ENCODE data around the gene ABHD6. TPM values are rescaled to one million over a fixed set of nuclear protein-coding genes. Genes with fewer than 3 reads are reported as not detected.
A peak's percentile ranks its signal among the peaks of the same experiment; 100 is the strongest.
"Not testable (repeated sequence)": the region's sequence is repeated elsewhere in the genome, so short reads cannot be mapped to it uniquely, and the experiment has no call there.

The ABHD6 gene
- total RNA-seq, 4 donors from 2014 or later: 35.6 to 39.8 (median 38.2) TPM

- Histone ChIP-seq H3K4me3 (no peak overlapping the region), H3K27ac (peak overlapping the region; percentile 14), H3K36me3 (no peaks in the 10 kb centered on the region), H3K27me3 (no peaks in the 10 kb centered on the region), H3K4me1 (peaks cover 17% of the 10 kb centered on the region), H3K9me3 (no peaks in the 10 kb centered on the region)
- TF ChIP-seq POLR2AphosphoS5 (IDR thresholded peaks at IDR 0.05): no peak
- no peak for TF ChIP-seq POLR2A (IDR thresholded peaks at IDR 0.05)
- no peak for TF ChIP-seq EP300 (IDR thresholded peaks at IDR 0.05)
- no peak for TF ChIP-seq CTCF (IDR thresholded peaks at IDR 0.05)
- DNase-seq (ENCODE audit: low spot score in 2 of 2): no peak
- 77% methylated on average over 8 of the region's 8 CpGs for WGBS
Measured at GRCh38 chr3:58198362-58198761, 39.2 kb upstream of the ABHD6 start.

- TF ChIP-seq CTCF (IDR thresholded peaks at IDR 0.05) (no peak), POLR2A (IDR thresholded peaks at IDR 0.05) (no peak), POLR2AphosphoS5 (IDR thresholded peaks at IDR 0.05) (no peak), EP300 (IDR thresholded peaks at IDR 0.05) (no peak)
- no peaks in the 10 kb centered on the region for H3K9me3 ChIP-seq
- H3K36me3 ChIP-seq: no peaks in the 10 kb centered on the region
Measured at GRCh38 chr3:58198804-58199203, 38.8 kb upstream of the ABHD6 start.

GRCh38 chr3:58200121-58200709, 37.4 kb upstream of the ABHD6 start:
- no peak overlapping the region for H3K4me3 ChIP-seq
- H3K36me3 ChIP-seq: no peaks in the 10 kb centered on the region
- TF ChIP-seq CTCF (IDR thresholded peaks at IDR 0.05): no peak
- TF ChIP-seq EP300 (IDR thresholded peaks at IDR 0.05): no peak
- no peak for TF ChIP-seq POLR2AphosphoS5 (IDR thresholded peaks at IDR 0.05)
- TF ChIP-seq POLR2A (IDR thresholded peaks at IDR 0.05): no peak
- DNase-seq (ENCODE audit: low spot score in 2 of 2): no peak
- peaks cover 17% of the 10 kb centered on the region for H3K4me1 ChIP-seq
- H3K27ac ChIP-seq: no peak overlapping the region
- H3K9me3 ChIP-seq: no peaks in the 10 kb centered on the region
- H3K27me3 ChIP-seq: no peaks in the 10 kb centered on the region

More at GRCh38 chr3:58198804-58199203, 38.8 kb upstream of the ABHD6 start:
- Histone ChIP-seq H3K27ac (no peak overlapping the region), H3K4me3 (no peak overlapping the region), H3K4me1 (peaks cover 17% of the 10 kb centered on the region), H3K27me3 (no peaks in the 10 kb centered on the region)
- no peak for DNase-seq (ENCODE audit: low spot score in 2 of 2)

- H3K27ac ChIP-seq: no peak overlapping the region
- H3K9me3 ChIP-seq: no peaks in the 10 kb centered on the region
- 56% methylated on average over 11 of the region's 11 CpGs for WGBS
- no peaks in the 10 kb centered on the region for H3K27me3 ChIP-seq
- H3K36me3 ChIP-seq: no peaks in the 10 kb centered on the region
- no peak for DNase-seq (ENCODE audit: low spot score in 2 of 2)
- no peak overlapping the region for H3K4me3 ChIP-seq
- TF ChIP-seq EP300 (IDR thresholded peaks at IDR 0.05): no peak
- TF ChIP-seq POLR2A (IDR thresholded peaks at IDR 0.05): no peak
- no peak for TF ChIP-seq POLR2AphosphoS5 (IDR thresholded peaks at IDR 0.05)
- TF ChIP-seq CTCF (IDR thresholded peaks at IDR 0.05): no peak
- H3K4me1 ChIP-seq: peaks cover 17% of the 10 kb centered on the region
Measured at GRCh38 chr3:58200846-58201355, 36.7 kb upstream of the ABHD6 start.

- peaks cover 18% of the 10 kb centered on the region for H3K4me1 ChIP-seq
- WGBS: 56% methylated on average over 3 of the region's 3 CpGs
- H3K27ac ChIP-seq: not testable (repeated sequence)
Measured at GRCh38 chr3:58201451-58201850, 36.1 kb upstream of the ABHD6 start.

GRCh38 chr3:58202917-58203360, 34.7 kb upstream of the ABHD6 start:
- Histone ChIP-seq H3K27me3 (no peaks in the 10 kb centered on the region), H3K4me1 (peaks cover 19% of the 10 kb centered on the region), H3K27ac (no peak overlapping the region), H3K9me3 (no peaks in the 10 kb centered on the region), H3K4me3 (no peak overlapping the region), H3K36me3 (no peaks in the 10 kb centered on the region)
- TF ChIP-seq POLR2A (IDR thresholded peaks at IDR 0.05): no peak
- TF ChIP-seq POLR2AphosphoS5 (IDR thresholded peaks at IDR 0.05): no peak
- TF ChIP-seq EP300 (IDR thresholded peaks at IDR 0.05): no peak
- TF ChIP-seq CTCF (IDR thresholded peaks at IDR 0.05): no peak
- no peak for DNase-seq (ENCODE audit: low spot score in 2 of 2)
- WGBS: 82% methylated on average over 9 of the region's 9 CpGs

More at GRCh38 chr3:58201451-58201850, 36.1 kb upstream of the ABHD6 start:
- H3K9me3 ChIP-seq; DNase-seq (ENCODE audit: low spot score in 2 of 2); H3K36me3 ChIP-seq; H3K27me3 ChIP-seq; H3K4me3 ChIP-seq: not testable (repeated sequence)
